KBM-7 (cell line): ENCODE results near the gene PDIA5.
A peak's percentile ranks its signal among the peaks of the same experiment; 100 is the strongest.

Experiments used
- DNase-seq: peaks from one replicate; pipeline ENCODE4 v3.0.0-alpha.2; 2015
- in situ Hi-C: fragments of 300-500 bp; cut with MboI; formaldehyde crosslinking; loops from 2 replicates; pipeline ENCODE4 v1.14.3; 2020; ENCODE audit warnings: low sequenced_read_pairs, low pct_unique_long_range_greater_than_20kb, mixed read lengths

Gene PDIA5

DNA sequence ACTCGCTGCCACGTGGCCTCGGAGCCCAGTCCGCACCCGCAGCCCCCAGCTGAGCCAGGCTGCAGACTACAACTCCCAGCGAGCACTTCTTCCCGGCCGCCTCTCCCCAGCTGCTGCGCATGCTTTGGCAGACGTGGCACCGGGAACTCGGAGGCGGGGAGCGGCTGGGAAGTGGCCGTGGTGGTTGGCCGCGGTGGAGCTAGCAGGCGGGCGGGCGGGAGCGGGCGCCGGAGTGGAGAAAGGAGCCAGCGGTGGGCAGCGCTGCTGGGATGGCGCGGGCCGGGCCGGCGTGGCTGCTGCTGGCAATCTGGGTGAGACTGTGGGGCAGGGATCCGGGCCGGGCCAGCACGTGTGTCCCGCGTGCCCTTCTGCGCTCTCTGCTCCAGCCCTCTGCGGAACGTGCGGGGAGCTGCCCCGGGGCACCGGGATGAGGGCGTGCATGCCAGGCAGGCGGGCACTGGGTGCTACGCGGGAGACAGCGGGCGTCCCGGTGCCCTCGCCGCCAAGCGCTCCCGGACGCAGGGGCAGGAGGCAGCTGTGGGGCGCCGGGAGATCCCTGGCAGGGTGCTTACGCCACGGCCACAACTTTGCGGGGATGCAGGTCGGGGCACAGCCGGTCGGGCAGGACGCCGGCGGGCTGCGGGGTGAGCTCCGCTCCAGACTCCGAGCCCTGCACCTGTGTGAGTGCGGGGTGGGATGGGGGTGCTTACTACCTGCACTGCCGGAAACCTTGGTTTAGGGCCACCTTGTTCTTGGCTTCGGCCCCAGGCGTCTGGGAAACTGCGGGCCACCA lies at the start of gene PDIA5:
Gene PDIA5 (plus strand): TSS at position 130 of the 793 bp plus-strand sequence. CDS start 140 bp downstream, at position 270.
- in situ Hi-C loops: no loop called here

DNA sequence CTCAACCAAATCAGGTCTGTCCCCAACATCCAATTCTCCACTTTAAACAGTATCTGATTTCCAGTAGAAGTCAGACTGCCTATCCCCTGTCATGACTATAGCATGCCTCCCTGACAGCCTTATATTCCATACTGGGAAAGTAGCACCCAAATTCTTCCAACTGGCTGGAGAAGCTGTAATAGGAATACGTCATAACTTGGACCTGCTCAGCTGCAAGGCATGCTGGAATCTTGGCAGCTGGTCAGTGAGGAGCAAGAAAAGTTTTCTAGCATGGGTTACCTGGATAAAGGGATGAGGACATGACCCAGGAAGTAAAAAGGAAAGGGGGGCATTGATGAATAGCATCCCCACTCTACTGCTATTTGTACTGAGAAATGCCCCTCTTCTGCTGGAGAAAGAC lies 48.1 kb upstream of the PDIA5 start:
- in situ Hi-C loops: no loop called here
- DNase-seq: no peak

More for the DNA sequence above, at the start of gene PDIA5:
- DNase-seq: peak; percentile 89

GRCh38 chr3:123019161-123019560 lies 47.7 kb upstream of the PDIA5 start:
- in situ Hi-C loops: no loop called here
- no peak for DNase-seq

- in situ Hi-C loops: no loop called here
- no peak for DNase-seq
Measured at GRCh38 chr3:123019591-123019990, 47.2 kb upstream of the PDIA5 start.

DNA sequence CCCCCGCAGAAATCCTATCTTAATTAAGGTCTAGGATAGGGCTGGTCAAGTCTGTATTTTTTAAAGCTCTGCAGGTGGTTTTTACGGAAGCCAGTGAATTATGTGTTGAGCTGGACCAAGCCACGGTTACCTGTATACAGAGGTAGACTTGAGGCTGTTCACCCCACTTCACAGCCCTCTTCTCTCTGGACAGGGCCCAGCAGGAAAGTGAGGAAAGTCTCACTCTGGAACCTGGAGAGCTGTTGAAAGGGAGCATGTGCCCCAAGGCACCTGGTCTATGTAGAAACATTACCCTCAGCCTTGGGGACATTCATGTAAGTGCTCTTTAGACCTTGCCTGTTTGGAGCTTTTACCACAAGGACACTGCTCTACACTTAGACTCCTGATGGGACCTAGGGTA lies 46.1 kb upstream of the PDIA5 start:
- DNase-seq: no peak

GRCh38 chr3:123021388-123021787 lies 45.4 kb upstream of the PDIA5 start:
- in situ Hi-C loops: no loop called here
- no peak for DNase-seq

More for the DNA sequence above, 46.1 kb upstream of the PDIA5 start:
- in situ Hi-C loops: no loop called here

DNA sequence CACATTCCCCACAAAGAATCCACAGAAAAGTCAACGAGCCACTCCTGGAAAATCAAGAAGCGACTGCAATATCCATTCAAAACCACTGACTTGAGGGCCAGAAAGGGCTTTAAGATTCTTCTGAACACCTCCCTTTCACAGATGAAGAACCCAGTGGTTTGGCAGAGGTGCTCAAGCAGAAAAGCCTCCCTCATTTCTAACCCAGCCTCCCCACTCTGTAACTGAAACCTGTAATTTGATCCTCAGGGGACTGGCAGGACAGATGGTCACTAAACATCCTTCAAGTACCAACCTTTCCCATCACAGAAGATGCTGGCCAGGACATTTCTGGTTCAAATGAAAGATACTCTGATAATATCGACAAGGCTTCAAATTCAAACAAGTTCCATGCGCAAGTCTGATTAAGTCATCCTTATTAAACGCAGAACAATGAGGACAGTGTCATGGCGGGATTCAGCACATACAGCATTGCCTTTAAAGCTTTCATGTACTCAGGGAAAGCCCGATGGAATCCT lies 44.8 kb upstream of the PDIA5 start:
- DNase-seq: no peak
- in situ Hi-C loops: no loop called here

- in situ Hi-C loops: no loop called here
- DNase-seq: no peak
Measured at GRCh38 chr3:123024056-123024455, 42.8 kb upstream of the PDIA5 start.

GRCh38 chr3:123025642-123026521 lies 40.9 kb upstream of the PDIA5 start:
- peak; percentile 30 for DNase-seq
- in situ Hi-C loops: no loop called here

DNA sequence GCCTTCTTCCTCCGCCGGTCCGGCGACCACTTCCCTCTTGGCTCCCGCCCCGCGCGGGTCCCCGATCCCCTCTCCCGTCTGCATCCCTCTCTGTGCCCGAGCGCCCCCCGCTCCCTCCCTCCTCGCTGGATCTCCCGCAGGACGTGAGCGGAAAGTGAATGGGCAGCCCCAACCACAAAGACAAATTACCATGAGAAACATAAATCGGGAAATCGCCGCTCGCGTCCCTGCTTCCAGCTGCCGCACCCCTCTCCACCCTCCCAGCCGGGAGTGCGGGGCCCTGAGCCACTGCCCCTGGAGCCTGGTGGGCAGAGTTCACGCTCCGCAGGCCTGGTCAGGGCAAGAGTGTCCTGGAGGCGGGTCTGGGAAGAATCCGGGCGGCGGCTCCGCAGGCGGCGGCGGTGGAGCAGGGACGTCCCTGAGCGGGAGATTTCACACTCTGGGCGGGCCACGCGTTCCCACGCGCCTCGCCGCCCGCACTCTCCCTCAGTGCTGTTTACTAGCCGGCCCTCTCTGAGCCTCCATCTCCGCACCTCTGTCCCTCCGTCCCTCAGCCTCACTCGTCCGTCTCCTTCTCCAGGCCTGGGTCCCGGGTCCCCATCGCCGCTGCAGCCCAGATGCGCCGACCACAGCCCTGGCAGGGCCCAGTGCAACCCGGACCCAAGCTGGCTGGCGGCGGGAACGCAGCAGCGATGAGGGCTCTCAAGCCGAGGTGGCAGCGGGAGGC lies 40.1 kb upstream of the PDIA5 start:
- DNase-seq: peak; percentile 22
- in situ Hi-C loops: no loop called here

DNA sequence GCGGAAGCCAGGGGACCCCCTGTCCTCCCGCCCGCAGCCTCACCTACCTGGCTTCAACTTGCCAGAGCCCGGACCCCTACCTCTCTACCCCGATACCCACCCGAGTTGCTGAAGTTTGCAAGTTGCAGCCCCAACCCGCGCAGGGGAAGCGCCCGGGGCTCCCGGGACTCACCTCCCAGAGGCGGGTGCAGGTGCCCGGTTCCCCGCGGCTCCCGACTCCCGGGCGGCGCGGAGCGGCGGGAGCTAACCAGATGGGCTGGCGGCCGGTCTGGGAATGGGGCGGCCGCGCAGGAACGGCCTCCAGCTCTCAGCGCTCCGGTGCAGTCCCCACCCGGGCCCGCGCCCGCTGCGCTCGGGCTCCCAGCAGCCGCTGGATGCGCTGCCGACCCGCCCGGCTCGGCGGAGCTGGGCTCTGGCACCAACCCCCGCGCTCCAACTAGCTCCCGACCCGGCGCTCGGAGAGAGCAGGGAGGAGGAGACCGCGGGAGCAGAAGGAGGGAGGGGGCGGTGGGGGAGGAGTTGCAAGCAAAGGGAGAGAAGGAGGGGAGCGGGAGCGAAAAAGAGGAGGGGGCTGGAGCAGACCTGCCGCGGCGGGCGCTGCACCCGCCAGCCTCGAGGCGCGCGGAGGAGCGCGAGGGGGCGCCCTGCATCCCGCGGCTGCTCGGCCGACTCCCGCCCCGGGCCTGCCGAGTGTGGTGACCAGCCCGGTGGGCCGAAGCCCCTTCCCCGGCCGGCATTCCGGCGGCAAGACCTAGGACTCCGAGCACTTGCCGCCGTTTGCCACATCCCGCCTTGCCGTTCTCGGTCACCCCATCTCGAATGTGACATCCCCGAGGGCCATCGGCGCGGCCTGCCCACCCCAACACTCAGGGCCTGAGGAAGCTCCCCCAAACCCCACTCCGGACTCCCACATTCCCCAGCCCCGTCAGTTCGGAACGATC lies 39.3 kb upstream of the PDIA5 start, which contains the start of gene SEMA5B:
Gene SEMA5B (minus strand): TSS at position 472 of the 941 bp plus-strand sequence. CDS start 66,500 bp downstream, outside the sequence.
- in situ Hi-C loops: no loop called here

DNA sequence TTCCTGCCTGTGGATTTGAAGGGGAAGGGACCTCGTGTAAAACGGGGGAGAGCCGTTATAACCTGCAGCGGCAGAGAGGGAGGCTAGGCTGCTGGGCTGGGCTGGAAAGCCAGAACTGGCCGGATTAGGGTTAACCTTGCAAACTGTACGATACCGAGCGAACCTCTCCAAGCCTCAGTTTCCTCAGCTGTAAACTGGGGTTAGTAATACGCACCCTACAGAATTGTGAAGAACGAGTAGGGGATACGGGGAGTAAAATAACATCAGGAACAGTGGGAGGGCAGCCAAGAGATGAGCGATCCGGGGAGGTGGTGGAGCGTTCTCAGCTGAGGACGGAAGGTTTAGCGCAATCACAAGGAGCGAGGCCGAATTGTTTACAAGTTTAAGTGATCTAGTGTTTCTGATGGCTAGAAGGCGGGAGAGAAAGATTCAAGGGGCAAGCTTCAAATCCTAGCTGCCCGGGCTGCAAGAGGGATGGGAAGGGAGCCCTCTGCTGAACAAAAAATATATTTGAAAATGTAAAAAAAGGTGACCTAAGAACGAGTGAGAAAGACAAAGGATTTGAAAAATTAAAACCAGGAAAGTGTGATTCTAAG lies 38.5 kb upstream of the PDIA5 start:
- DNase-seq: peak; percentile 79
- in situ Hi-C loops: no loop called here

More for the DNA sequence above, 39.3 kb upstream of the PDIA5 start, which contains the start of gene SEMA5B:
- DNase-seq: peak; percentile 32

GRCh38 chr3:123031051-123031450 lies 35.8 kb upstream of the PDIA5 start:
- DNase-seq: no peak
- in situ Hi-C loops: no loop called here

DNA sequence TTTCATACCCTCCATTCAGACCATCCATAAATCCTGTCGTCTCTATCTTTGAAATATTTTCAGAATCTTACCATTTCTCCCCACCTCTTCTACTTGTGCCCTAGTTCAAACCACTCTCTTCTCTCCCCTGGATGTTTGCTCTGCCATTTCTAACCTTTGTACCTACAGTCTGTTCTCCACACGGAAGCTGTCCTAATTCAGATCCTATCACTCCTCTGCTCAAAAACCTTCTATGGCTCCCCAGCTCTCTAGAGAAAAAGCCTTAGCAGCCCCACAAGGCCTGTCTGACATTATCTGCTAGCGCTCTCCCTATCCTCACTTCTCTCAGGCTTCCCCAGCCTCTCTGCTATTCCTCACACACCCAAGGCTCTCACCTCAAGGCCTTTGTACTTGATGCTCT lies 34.8 kb upstream of the PDIA5 start:
- in situ Hi-C loops: no loop called here
- no peak for DNase-seq

GRCh38 chr3:123034120-123034519 lies 32.7 kb upstream of the PDIA5 start:
- in situ Hi-C loops: no loop called here
- DNase-seq: no peak

DNA sequence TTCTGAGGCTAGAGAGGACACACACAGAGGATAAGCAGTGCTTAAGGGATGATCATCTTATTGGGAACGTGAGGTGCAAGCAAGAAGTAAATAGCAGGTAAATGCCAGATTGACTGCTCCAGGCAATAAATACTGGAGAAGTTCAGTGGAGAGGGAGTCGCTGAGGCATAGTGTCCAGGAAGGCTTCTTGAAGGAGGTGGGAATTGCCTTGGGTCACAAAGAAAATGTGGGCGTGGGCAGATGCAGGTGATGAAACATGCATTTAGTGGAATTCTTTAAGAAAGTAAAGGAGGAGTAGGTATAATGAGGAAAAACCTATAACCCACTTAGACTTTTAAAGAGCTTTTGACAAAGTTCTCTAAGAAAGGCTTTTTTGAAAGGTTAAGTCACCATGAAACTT lies 31.8 kb upstream of the PDIA5 start:
- in situ Hi-C loops: no loop called here

DNA sequence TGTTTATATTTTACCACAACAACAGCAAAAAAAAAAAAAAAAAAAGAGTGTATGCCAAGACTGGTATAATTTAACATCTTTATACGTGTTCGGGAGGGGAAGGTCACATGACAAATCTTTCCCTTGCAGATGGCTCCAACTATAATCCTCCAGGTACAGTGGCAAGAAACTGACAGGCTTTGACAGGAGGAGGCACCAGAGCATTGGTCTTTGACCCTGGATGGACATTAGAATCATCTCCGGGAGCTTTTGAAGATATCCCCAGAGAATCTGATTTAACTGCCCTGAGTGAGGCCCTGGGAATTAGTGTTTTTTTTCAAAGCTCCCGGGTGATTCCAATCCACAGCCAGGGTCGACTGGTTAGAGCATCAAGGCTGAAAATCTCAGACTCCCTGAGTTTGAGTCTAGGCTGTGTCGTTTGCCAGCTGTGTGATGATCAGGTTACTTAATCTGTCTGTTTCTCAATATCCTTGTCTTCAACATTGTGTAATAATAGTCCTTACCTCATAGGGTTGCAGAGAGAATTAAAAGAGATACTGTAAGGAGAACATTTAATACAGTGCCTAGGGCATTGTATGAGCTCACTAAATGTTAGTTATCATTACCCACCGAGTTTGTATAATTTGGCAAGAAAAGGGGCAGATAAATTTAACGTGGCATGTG lies 30.3 kb upstream of the PDIA5 start:
- DNase-seq: no peak
- in situ Hi-C loops: no loop called here

More for the DNA sequence above, 31.8 kb upstream of the PDIA5 start:
- DNase-seq: no peak
